ENCODE data around the gene CELA2B.
A peak's percentile ranks its signal among the peaks of the same experiment; 100 is the strongest.

CELA2B gene

GRCh38 chr1:15523104-15524020 is 47.5 kb downstream of the CELA2B start:
- no peak for DNase-seq (ENCODE audit: low spot score)
- TF ChIP-seq CTCF (IDR thresholded peaks at IDR 0.05; ENCODE audit: extremely low read depth, insufficient read depth, missing control alignments), result no peak
- in situ Hi-C loops (cut with MboI; ENCODE audit: low pct_unique_long_range_greater_than_20kb, low sequenced_read_pairs, unreplicated experiment), result no loop called here

GRCh38 chr1:15524021-15524282 is 48.0 kb downstream of the CELA2B start, which contains the start of gene CASP9:
CASP9 (minus strand) TSS chr1:15524215; CDS start chr1:15524200, 15 bp downstream.
- TF ChIP-seq CTCF (IDR thresholded peaks at IDR 0.05; ENCODE audit: extremely low read depth, insufficient read depth, missing control alignments), result no peak
- DNase-seq (ENCODE audit: low spot score), result no peak
- in situ Hi-C loops (cut with MboI; ENCODE audit: low pct_unique_long_range_greater_than_20kb, low sequenced_read_pairs, unreplicated experiment), result no loop called here

GRCh38 chr1:15524283-15525049 is 48.6 kb downstream of the CELA2B start:
- no peak for TF ChIP-seq CTCF (IDR thresholded peaks at IDR 0.05; ENCODE audit: extremely low read depth, insufficient read depth, missing control alignments)
- DNase-seq (ENCODE audit: low spot score), result peak; percentile 98
- in situ Hi-C loops (cut with MboI; ENCODE audit: low pct_unique_long_range_greater_than_20kb, low sequenced_read_pairs, unreplicated experiment), result no loop called here

GRCh38 chr1:15525050-15526020 is 49.4 kb downstream of the CELA2B start:
- no peak for DNase-seq (ENCODE audit: low spot score)
- in situ Hi-C loops (cut with MboI; ENCODE audit: low pct_unique_long_range_greater_than_20kb, low sequenced_read_pairs, unreplicated experiment), result no loop called here
- TF ChIP-seq CTCF (IDR thresholded peaks at IDR 0.05; ENCODE audit: extremely low read depth, insufficient read depth, missing control alignments), result no peak

GRCh38 chr1:15526021-15526489 is 50.2 kb downstream of the CELA2B start:
- DNase-seq (ENCODE audit: low spot score), result no peak
- TF ChIP-seq CTCF (IDR thresholded peaks at IDR 0.05; ENCODE audit: extremely low read depth, insufficient read depth, missing control alignments), result no peak
- in situ Hi-C loops (cut with MboI; ENCODE audit: low pct_unique_long_range_greater_than_20kb, low sequenced_read_pairs, unreplicated experiment), result no loop called here

All from GM13977 (cell line).